ENCODE results near the gene SORBS1.

Gene SORBS1

DNA sequence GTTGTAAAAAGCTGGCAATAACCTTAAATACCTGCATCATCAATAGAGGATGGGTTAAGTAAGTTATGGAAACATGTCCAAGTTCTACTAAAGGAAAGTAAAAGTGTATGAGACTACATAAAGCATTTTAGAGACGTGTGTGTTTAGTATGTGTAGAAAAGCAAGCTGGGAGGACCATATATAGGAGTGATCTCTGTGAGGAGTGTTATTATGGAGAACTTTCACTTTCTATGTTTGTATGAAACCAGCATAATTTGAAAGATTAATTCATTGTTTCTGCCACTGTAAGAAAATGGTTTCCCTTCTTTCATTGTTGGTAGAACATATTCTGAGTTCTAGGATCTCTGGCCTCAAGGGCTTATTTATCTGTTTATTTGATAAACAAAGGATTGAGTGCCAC lies 251.2 kb downstream of the SORBS1 start:
- TF ChIP-seq, protein P1, sequence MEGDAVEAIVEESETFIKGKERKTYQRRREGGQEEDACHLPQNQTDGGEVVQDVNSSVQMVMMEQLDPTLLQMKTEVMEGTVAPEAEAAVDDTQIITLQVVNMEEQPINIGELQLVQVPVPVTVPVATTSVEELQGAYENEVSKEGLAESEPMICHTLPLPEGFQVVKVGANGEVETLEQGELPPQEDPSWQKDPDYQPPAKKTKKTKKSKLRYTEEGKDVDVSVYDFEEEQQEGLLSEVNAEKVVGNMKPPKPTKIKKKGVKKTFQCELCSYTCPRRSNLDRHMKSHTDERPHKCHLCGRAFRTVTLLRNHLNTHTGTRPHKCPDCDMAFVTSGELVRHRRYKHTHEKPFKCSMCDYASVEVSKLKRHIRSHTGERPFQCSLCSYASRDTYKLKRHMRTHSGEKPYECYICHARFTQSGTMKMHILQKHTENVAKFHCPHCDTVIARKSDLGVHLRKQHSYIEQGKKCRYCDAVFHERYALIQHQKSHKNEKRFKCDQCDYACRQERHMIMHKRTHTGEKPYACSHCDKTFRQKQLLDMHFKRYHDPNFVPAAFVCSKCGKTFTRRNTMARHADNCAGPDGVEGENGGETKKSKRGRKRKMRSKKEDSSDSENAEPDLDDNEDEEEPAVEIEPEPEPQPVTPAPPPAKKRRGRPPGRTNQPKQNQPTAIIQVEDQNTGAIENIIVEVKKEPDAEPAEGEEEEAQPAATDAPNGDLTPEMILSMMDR (IDR thresholded peaks at IDR 0.05; ENCODE audit: low read depth, low read length) = no peak
- in situ Hi-C loops (cut with HindIII; ENCODE audit: low sequenced_read_pairs) = no loop called here
- DNase-seq (ENCODE audit: low read depth, low spot score) = no peak
- H3K4me3 ChIP-seq (ENCODE audit: low read depth, low read length) = no peak overlapping the region

DNA sequence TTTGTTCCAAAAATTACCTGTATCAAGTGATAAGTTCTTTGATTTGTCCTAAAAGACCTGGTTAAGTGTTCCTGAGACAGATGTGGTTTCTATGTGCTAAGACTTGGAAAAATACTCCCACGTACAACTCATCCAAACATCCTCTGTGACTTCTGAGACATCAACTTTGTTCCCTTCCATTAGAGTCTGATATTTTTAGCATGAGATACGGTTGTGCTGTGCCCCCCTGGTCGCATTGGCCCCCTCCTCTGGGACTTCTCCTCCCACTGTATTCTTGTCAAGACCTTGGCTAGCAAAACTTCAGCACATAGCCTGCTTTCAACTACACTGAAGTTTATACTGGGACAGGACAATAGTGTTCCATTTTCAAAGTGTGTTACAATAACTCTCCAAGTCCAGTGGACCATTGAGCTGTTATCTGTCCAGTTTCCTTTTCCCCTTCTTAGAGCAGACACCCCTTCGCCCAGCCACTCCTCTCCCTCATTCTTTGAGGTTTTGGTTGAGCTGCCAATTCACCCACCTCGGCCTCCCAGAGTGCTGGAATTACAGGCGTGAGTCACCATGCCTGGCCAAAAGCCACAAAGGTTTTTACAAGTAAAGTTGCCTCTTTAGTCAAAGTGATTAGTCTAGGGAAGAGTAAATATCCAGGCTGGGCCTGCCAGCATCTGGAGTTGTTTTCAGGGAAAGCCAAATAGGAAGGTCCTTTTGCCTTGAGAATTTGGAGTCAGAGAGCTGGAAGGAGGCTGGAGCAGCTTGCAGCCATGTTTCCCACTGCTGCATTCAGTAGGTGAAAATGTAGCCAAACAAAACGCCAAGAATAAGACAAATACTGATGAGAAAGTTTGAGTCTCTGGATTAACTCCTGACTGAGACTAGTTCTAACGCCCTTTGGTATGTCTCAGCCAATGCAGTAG lies 252.5 kb downstream of the SORBS1 start:
- no peak overlapping the region for H3K4me3 ChIP-seq (ENCODE audit: low read depth, low read length)
- in situ Hi-C loops (cut with HindIII; ENCODE audit: low sequenced_read_pairs) = no loop called here
- TF ChIP-seq, protein P1 (IDR thresholded peaks at IDR 0.05; ENCODE audit: low read depth, low read length) = no peak
- peak; percentile 98 for DNase-seq (ENCODE audit: low read depth, low spot score)

DNA sequence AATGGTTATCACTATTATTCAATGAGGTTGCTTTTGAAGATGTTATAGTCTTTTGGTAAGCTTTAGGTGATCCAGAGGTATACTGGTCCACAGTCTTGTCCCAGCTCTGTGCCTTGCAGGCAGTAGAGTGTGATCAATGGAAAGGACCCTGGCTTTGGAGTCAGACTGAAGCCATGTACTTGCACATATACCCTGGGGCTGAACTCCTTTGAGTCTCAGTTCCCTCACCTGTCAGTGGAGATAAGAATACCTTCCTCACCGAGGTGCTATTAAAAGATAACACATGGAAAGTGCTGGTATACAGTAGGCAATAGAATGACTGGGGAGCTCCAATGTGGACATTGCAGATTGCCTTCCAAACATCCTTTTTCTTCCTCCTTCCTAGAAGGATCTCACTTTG lies 254.3 kb downstream of the SORBS1 start:
- DNase-seq (ENCODE audit: low read depth, low spot score) = no peak
- no peak overlapping the region for H3K4me3 ChIP-seq (ENCODE audit: low read depth, low read length)
- TF ChIP-seq, protein P1 (IDR thresholded peaks at IDR 0.05; ENCODE audit: low read depth, low read length) = no peak
- in situ Hi-C loops (cut with HindIII; ENCODE audit: low sequenced_read_pairs) = no loop called here

DNA sequence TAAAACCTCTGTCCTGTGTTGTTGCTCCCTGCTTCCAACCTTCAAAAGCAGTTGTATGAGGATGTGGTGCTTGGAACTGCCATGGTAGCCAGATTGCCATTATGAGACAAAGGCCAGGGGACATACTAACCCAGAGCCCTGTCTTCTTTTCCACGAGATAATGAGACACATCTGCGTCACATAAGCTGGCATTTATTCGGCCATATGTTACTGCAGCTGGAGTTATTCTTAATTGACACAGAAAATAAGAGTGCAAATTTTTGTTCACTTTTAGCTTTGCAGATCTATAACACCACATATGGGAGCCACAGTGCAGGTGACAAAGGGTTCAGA lies 254.9 kb downstream of the SORBS1 start:
- in situ Hi-C loops (cut with HindIII; ENCODE audit: low sequenced_read_pairs) = no loop called here
- TF ChIP-seq, protein P1 (IDR thresholded peaks at IDR 0.05; ENCODE audit: low read depth, low read length) = no peak
- no peak for DNase-seq (ENCODE audit: low read depth, low spot score)
- H3K4me3 ChIP-seq (ENCODE audit: low read depth, low read length) = no peak overlapping the region

DNA sequence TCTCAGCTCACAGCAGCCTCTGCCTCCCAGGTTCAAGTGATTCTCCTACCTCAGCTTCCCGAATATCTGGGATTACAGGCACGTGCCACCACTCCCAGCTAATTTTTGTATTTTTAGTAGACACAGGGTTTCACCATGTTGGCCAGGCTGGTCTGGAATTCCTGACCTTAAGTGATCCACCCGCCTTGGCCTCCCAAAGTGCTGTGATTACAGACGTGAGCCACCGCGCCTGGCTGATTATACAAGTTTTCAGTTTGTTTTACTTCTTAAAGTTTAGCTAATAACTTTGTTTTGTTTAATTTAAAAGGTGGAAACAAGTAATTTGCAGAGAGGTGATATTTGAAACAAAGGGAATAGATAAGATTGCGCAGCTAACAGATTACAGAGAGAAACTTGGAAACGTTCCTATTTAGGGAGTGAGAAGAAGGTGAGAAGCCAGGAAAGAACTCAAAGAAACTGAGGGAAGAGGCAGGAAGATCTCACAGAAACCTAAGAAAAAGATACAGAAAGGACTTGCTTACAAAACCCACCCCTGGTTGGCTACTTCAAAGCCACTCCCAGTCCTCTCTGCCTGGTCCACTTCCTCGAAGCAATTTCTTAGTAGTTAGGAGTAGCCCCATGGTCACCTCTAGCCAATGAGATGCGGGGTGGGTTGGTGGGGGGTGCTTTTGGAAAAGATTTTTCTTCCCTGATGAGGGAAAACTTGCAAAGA lies 255.4 kb downstream of the SORBS1 start:
- DNase-seq (ENCODE audit: low read depth, low spot score) = no peak
- in situ Hi-C loops (cut with HindIII; ENCODE audit: low sequenced_read_pairs) = no loop called here
- TF ChIP-seq, protein P1 (IDR thresholded peaks at IDR 0.05; ENCODE audit: low read depth, low read length) = no peak
- H3K4me3 ChIP-seq (ENCODE audit: low read depth, low read length) = no peak overlapping the region

DNA sequence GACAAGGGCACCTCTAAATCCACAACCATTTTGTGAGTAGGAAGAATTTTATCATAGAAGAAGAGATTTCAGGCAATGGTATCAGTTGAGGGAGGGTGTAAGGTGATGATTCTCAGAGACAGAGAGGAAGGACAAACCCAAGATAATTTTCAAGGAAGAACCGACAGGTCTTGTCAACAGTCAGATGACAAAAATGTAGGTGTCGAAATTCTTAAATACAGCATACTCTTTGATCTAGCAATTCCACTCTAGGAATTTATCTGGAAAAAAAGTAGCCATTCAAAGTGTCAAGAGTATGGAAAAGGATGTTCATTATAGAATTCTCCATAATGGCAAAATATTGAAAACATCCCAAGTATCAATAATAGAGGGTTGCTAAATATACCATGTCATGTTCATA lies 256.2 kb downstream of the SORBS1 start:
- TF ChIP-seq, protein P1 (IDR thresholded peaks at IDR 0.05; ENCODE audit: low read depth, low read length) = no peak
- H3K4me3 ChIP-seq (ENCODE audit: low read depth, low read length) = no peak overlapping the region
- in situ Hi-C loops (cut with HindIII; ENCODE audit: low sequenced_read_pairs) = no loop called here
- no peak for DNase-seq (ENCODE audit: low read depth, low spot score)

All from astrocyte of the spinal cord (primary cell).